ENCODE measurements around the gene PRCP.

DNA sequence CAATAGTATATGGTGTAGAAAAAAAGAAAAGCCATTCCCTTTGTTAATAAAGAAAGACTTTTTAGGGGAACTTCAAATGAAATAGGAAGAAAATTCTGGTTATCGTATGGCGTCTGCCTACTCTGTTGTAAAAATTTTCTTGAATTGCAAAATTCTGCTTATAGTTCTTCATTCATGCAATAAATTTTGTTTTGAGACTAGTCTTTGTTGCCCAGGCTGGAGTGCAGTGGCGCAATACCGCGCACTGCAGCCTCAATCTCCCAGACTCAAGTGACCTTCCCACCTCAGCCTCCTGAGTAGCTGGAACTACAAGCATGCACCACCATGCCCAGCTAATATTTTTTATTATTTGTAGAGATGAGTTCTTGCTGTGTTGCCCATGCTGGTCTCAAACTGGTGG lies 7.1 kb upstream of the PRCP start:
- TF ChIP-seq, protein P1, sequence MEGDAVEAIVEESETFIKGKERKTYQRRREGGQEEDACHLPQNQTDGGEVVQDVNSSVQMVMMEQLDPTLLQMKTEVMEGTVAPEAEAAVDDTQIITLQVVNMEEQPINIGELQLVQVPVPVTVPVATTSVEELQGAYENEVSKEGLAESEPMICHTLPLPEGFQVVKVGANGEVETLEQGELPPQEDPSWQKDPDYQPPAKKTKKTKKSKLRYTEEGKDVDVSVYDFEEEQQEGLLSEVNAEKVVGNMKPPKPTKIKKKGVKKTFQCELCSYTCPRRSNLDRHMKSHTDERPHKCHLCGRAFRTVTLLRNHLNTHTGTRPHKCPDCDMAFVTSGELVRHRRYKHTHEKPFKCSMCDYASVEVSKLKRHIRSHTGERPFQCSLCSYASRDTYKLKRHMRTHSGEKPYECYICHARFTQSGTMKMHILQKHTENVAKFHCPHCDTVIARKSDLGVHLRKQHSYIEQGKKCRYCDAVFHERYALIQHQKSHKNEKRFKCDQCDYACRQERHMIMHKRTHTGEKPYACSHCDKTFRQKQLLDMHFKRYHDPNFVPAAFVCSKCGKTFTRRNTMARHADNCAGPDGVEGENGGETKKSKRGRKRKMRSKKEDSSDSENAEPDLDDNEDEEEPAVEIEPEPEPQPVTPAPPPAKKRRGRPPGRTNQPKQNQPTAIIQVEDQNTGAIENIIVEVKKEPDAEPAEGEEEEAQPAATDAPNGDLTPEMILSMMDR (IDR thresholded peaks at IDR 0.05; ENCODE audit: insufficient read depth, low read length, poor library complexity, severe bottlenecking) = no peak
- TF ChIP-seq EZH2phosphoT487 (conservative IDR thresholded peaks at IDR 0.05; ENCODE audit: low read length) = no peak
